GM10248 (cell line): ENCODE measurements around the gene CLK4.
A peak's percentile ranks its signal among the peaks of the same experiment; 100 is the strongest.

Source experiments
- CTCF ChIA-PET: fragments of 300-600 bp; sonication (Branson Sonifier 250); formaldehyde crosslinking; extraction: SDS; loops from one replicate; lab custom pipeline; 2021; ENCODE audit warnings: antibody characterized with exemption; lab: Yijun Ruan, JAX
- POLR2A ChIA-PET: fragments of 350-650 bp; sonication (Branson Sonifier 250); formaldehyde crosslinking; extraction: SDS; loops from one replicate; lab custom pipeline; 2020; ENCODE audit warnings: antibody characterized with exemption; lab: Yijun Ruan, JAX
- DNase-seq: peaks from one replicate; pipeline ENCODE4 v3.0.0; 2012; ENCODE audit errors: extremely low spot score
- TF ChIP-seq, protein P1 (sequence below): IDR thresholded peaks from 2 replicates; pipeline ENCODE4 v1.5.1; 2012; ENCODE audit warnings: mild to moderate bottlenecking, low read depth; ENCODE audit errors: extremely low read depth, missing control alignments, control extremely low read depth

The CLK4 gene

DNA sequence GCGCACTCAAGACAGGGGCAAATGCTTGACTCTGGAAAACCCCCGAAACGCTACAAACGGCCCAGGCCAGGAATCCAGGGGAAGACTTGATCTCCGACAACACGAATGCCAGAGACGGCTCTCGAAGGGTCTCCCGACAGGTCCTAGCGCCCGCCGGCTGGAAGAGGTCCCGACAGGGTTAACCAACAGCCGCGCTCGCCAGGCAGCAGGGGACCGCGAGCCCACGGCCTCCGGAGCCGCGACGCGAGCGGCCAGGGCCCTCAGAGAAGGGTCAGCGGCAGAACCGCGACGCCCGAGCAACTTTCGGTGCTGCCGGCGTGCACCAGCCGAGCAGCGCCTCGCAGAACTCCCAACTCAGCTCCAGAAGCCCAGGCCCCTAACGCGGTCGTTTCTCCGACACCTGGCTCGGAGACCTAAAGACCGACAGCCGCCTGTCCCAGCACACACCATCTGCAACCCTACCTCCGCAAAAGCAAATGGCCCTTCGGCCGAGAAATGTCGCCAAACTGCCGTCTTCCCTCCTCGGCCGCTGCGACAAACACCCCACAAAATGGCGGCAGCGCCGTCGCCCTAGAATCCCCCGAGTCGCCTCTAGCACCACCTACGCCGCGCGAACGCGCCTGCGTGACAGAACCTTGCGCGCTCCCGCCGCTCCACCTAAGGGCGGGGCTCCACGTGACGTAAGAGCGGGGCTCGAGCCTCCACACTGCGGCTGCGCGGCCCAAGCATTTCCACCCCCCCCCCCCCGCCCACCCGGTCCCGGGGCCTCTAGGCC is at the start of gene CLK4:
Gene CLK4 (minus strand): TSS at position 567 of the 775 bp plus-strand sequence. CDS start 3,634 bp downstream, outside the sequence.
- ChIA-PET CTCF (interaction anchor here (1.1 to 1.2 kb wide), 2 partner anchors 8 to 11 kb away, joined by 3 to 6 read pairs; no protein-coding TSS in a partner anchor), POLR2A (interaction anchor here (1.6 kb wide), 1 partner anchor 997 kb away, joined by 5 read pairs; the partner anchor contains the start of gene HNRNPH1)
- peak; percentile 97 for DNase-seq
- TF ChIP-seq, protein P1, sequence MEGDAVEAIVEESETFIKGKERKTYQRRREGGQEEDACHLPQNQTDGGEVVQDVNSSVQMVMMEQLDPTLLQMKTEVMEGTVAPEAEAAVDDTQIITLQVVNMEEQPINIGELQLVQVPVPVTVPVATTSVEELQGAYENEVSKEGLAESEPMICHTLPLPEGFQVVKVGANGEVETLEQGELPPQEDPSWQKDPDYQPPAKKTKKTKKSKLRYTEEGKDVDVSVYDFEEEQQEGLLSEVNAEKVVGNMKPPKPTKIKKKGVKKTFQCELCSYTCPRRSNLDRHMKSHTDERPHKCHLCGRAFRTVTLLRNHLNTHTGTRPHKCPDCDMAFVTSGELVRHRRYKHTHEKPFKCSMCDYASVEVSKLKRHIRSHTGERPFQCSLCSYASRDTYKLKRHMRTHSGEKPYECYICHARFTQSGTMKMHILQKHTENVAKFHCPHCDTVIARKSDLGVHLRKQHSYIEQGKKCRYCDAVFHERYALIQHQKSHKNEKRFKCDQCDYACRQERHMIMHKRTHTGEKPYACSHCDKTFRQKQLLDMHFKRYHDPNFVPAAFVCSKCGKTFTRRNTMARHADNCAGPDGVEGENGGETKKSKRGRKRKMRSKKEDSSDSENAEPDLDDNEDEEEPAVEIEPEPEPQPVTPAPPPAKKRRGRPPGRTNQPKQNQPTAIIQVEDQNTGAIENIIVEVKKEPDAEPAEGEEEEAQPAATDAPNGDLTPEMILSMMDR, result no peak

DNA sequence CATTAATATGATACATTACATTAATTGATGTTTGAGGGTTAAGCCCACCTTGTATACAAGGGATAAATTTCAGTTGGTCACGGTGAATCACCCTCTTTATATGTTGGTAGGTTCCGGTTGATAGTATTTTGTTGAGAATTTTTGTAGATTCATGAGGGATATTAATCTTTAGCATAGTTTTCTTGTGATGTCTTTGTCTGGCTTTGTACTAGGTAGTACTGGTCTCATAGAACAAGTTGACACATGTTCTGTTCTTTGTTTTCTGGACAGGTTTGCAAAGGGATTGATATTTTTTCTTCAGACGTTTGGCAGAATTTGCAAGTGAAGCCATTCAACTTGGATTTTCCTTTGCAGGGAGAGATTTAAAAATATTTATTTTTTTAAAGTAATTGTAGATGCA is 49.1 kb upstream of the CLK4 start:
- ChIA-PET CTCF (no interaction called here), POLR2A (no interaction called here)
- TF ChIP-seq, protein P1, result no peak
- no peak for DNase-seq

DNA sequence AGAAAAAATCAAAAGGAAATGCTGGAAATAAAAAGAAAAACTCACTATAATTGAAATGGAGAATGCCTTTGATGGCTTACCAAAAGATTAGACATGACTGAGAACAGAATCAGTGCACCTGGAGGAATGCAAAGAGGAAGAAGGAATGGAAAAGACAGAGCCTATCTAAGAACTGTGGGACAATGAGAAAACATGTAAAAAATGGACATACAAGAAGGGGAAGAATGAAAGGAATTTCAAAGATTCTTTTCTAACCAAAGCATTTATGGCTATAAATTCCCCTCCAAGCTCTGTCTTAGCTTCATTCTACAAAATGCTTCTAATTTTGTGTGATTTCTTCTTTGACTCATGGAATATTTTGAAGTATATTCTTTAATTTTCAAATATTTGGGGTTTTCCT is 47.5 kb upstream of the CLK4 start:
- ChIA-PET CTCF (no interaction called here), POLR2A (no interaction called here)
- DNase-seq, result no peak
- TF ChIP-seq, protein P1, result no peak

DNA sequence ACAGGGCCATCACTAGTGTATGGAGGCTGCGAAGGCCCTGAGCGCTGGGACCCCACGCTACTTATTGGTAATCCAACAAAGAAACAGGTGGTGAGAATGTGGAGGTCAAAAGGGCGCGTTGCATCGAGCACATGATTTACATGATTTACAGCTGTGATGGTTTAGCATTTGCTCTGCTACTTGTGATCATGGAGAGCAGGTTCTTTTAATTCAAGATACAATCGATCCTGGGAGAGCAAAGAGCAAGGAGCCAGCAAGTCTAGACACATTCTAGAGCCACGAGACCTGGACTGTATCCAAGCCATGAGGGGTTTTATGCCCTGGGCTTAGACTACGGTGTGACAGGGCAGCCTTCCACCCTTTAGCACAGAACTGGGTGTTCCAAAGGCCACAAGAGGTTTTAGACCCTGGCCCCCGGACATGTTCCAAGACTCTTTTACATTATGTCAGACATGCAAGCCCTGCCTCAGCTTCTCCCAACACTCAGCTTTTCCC is 47.0 kb upstream of the CLK4 start:
- TF ChIP-seq, protein P1, result no peak
- CTCF ChIA-PET, result no interaction called here
- DNase-seq, result no peak
- POLR2A ChIA-PET, result no interaction called here

DNA sequence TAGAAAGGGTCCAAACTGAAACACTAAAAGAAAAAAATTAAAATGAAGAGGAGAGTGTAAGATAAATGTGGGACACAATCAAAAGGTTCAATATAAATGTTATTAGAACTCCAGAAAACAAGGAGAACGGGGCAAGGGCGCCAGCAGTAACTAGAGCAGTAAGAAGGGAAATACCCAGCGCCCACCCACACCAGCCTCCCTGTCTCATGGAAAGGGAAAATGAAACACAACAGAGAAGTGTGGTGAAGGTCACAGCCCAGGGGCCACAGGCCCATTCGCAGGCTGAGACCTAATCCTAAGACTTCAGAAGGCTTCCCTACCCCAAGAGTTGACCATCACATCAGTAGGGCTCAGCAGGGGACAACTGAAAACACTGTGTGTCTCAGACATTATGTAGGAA is 45.8 kb upstream of the CLK4 start:
- ChIA-PET CTCF (no interaction called here), POLR2A (no interaction called here)
- DNase-seq, result peak; percentile 26
- TF ChIP-seq, protein P1, result no peak

DNA sequence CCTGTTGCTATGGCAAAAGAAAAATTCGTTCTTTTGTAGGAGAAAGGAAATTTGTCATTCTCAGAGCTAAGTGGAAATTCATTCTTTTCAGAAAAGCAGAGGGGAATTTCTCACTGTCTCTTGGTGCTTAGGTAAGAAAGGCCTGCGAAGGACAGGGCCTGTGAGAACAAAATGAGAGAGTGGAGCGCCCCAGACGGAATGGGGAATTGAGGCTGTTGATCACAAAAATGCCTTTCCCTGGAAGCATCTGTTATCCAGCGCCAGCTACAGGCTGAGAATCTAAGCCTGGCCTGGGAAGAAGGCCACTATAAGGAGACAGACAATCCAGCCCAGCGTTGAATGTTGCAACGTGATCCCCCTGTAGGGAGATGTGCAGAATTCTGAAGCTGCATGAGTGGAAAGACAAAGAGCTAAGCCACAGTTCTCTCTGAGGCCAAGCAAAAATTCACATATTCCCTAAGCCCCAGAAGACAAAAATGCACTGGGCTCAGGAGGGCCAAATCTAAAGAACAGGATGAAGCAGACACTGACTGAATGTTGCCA is 44.8 kb upstream of the CLK4 start:
- DNase-seq, result no peak
- POLR2A ChIA-PET, result no interaction called here
- CTCF ChIA-PET, result no interaction called here
- TF ChIP-seq, protein P1, result no peak
